Spleen (tissue), 11 donors: ENCODE data around the gene ATP5PO. TPM values are rescaled to one million over a fixed set of nuclear protein-coding genes. Genes with fewer than 3 reads are reported as not detected.

Experiments
- DNase-seq: peaks from one replicate; pipeline ENCODE4 v3.0.0-alpha.2; 2020
- H3K27ac ChIP-seq, 8 donors: fragments of 200-600 bp; sonication (generic) in 7 of 8; 1 replicate in 4 of 8; 2 replicates in 4 of 8; pipeline versions ENCODE4 v1.5.0 to v1.8.0; 2016 to 2021; ENCODE audit warnings: inconsistent platforms in 4 of 8, mild to moderate bottlenecking in 4 of 8, moderate library complexity in 1 of 8
- H3K27me3 ChIP-seq, 7 donors: fragments of 200-600 bp; sonication (generic) in 6 of 7; replicated peaks in 1 of 7; 1 replicate in 4 of 7; 2 replicates in 3 of 7; pipeline versions ENCODE4 v1.5.0 to v1.8.0; 2016 to 2021; ENCODE audit warnings: inconsistent platforms in 3 of 7, mild to moderate bottlenecking in 1 of 7
- H3K36me3 ChIP-seq, 6 donors: fragments of 200-600 bp; sonication (generic) in 5 of 6; 1 replicate in 4 of 6; 2 replicates in 2 of 6; pipeline versions ENCODE4 v1.5.0 to v1.8.0; 2016 to 2021; ENCODE audit warnings: inconsistent platforms in 2 of 6
- H3K4me1 ChIP-seq, 6 donors: fragments of 200-600 bp; sonication (generic) in 5 of 6; 1 replicate in 3 of 6; 2 replicates in 3 of 6; pipeline versions ENCODE4 v1.5.0 to v1.8.0; 2016 to 2021; ENCODE audit warnings: inconsistent platforms in 3 of 6
- H3K4me3 ChIP-seq, 8 donors: fragments of 200-600 bp; sonication (generic) in 7 of 8; 1 replicate in 4 of 8; 2 replicates in 4 of 8; pipeline versions ENCODE4 v1.5.0 to v1.8.0; 2016 to 2021; ENCODE audit warnings: inconsistent platforms in 4 of 8, mild to moderate bottlenecking in 4 of 8, moderate library complexity in 2 of 8
- H3K9me3 ChIP-seq, 8 donors: fragments of 200-600 bp; sonication (generic) in 7 of 8; 1 replicate in 4 of 8; 2 replicates in 4 of 8; pipeline versions ENCODE4 v1.5.0 to v1.8.0; 2016 to 2021; ENCODE audit warnings: inconsistent platforms in 4 of 8
- POLR2A ChIP-seq, 3 donors: fragments of 450-650 bp; IDR thresholded peaks; one replicate each; pipeline ENCODE4 v1.5.1; 2017; ENCODE audit warnings: antibody characterized with exemption in 3 of 3, mild to moderate bottlenecking in 1 of 3
- POLR2AphosphoS5 ChIP-seq, 3 donors: sonication (generic); formaldehyde crosslinking; IDR thresholded peaks; one replicate each; pipeline ENCODE4 v1.5.1; 2017; ENCODE audit warnings: antibody characterized with exemption in 3 of 3
- WGBS, 5 donors: extraction: QIAGEN DNeasy Blood & Tissue Kit in 3 of 5; methylation state at CpG; one replicate each; pipeline versions ENCODE4 v1.1.5 to v1.1.7; 2013 to 2018; 5-methylcytosine and 5-hydroxymethylcytosine counted together
- intact Hi-C: fragments of 100-400 bp; cut with DNase I; formaldehyde crosslinking; loops from one replicate; pipeline ENCODE4 v1.15.0; 2023; ENCODE audit warnings: low total_unique reads
- polyA plus RNA-seq, 3 donors: library from polyadenylated mRNA; stranded (reverse); fragments of 200-250 nt; gene quantifications; one replicate each; pipeline ENCODE4 v1.2.1, GENCODE V29; 2013
- total RNA-seq, 7 donors: library from RNA; depleted of rRNA in 3 of 7; stranded (reverse); fragments of >200 nt in 3 of 7; fragmentation: NEBNext Ultra II Directional in 4 of 7; extraction: Animal tissue kit (Norgen Biotek cat#: 25700) in 4 of 7; gene quantifications; one replicate each; pipeline versions ENCODE4 v1.1.0 to v1.2.1, GENCODE V29; 2016 to 2021
- TF ChIP-seq, protein P1 (sequence below), 11 experiments: fragments of 200-600 bp in 7 of 11; fragments of 450-650 bp in 4 of 11; sonication (generic) in 4 of 11; IDR thresholded peaks in 8 of 11; conservative IDR thresholded peaks in 3 of 11; 1 replicate in 7 of 11; 2 replicates in 4 of 11; pipeline versions ENCODE4 v1.4.0 to v1.8.0; 2016 to 2021; ENCODE audit warnings: antibody characterized with exemption in 11 of 11, inconsistent platforms in 4 of 11, mild to moderate bottlenecking in 1 of 11
- donor health status: healthy with polysubstance abuse.
- donor health status: DM: no; HTN: no; CAD: no; lungs with moderate emphysema.
- donor health status: DM: no; HTN: no; CAD: no.
- donor health status: Bipolar disorder and iron deficiency.
- donor health status: healthy.
- donor health status: DM: no; HTN: no; CAD: no.
- donor health status: DM: yes; HTN: yes; CAD: no.

ATP5PO gene
- total and polyA plus RNA-seq, 10 donors, result 97.6 to 286 (median 127) TPM

DNA sequence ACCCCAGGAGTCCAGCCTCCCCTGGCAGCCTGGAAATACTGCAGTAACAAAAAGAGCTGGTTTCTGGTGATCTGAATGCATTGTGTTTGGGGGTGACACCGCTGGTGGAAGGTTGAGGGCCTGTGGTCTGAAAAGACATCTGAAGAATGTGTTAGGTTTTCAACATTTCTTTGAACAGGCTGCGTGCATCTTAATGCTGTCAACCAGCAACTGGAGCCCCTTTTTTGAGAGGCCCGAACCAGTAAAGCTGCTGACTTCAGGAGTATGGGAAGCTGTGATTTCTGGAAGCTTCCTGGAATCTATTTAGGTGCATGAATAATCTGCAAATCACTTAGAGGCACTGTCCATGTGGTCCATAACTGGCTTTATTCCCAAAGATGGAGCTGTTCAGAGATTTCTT, 17.0 kb downstream of the ATP5PO start:
- WGBS, 5 donors, result 87 to 91% (median 90%) methylated on average over 3 of the region's 3 CpGs
- H3K9me3 ChIP-seq, result no peaks in the 10 kb centered on the region
- peaks cover 0 to 14% (median 8%) of the 10 kb centered on the region in 6 donors for H3K4me1 ChIP-seq
- no peak overlapping the region for H3K27ac ChIP-seq
- H3K27me3 ChIP-seq, result peaks cover 0 to 4% (median 0%) of the 10 kb centered on the region in 7 donors
- TF ChIP-seq, protein P1, sequence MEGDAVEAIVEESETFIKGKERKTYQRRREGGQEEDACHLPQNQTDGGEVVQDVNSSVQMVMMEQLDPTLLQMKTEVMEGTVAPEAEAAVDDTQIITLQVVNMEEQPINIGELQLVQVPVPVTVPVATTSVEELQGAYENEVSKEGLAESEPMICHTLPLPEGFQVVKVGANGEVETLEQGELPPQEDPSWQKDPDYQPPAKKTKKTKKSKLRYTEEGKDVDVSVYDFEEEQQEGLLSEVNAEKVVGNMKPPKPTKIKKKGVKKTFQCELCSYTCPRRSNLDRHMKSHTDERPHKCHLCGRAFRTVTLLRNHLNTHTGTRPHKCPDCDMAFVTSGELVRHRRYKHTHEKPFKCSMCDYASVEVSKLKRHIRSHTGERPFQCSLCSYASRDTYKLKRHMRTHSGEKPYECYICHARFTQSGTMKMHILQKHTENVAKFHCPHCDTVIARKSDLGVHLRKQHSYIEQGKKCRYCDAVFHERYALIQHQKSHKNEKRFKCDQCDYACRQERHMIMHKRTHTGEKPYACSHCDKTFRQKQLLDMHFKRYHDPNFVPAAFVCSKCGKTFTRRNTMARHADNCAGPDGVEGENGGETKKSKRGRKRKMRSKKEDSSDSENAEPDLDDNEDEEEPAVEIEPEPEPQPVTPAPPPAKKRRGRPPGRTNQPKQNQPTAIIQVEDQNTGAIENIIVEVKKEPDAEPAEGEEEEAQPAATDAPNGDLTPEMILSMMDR (IDR thresholded peaks at IDR 0.05 in 8 of 11, conservative IDR thresholded peaks at IDR 0.05 in 3 of 11), result no peak
- TF ChIP-seq POLR2A (IDR thresholded peaks at IDR 0.05) (no peak), POLR2AphosphoS5 (IDR thresholded peaks at IDR 0.05) (no peak)
- intact Hi-C loops, result no loop called here
- DNase-seq, result no peak
- no peak overlapping the region for H3K4me3 ChIP-seq
- peaks cover 0 to 39% (median 21%) of the 10 kb centered on the region in 6 donors for H3K36me3 ChIP-seq

GRCh38 chr21:33897739-33898138, 17.9 kb downstream of the ATP5PO start:
- H3K27ac ChIP-seq, result no peak overlapping the region
- H3K36me3 ChIP-seq, result peaks cover 0 to 31% (median 13%) of the 10 kb centered on the region in 6 donors
- DNase-seq, result no peak
- no peak overlapping the region for H3K4me3 ChIP-seq
- peaks cover 0 to 4% (median 0%) of the 10 kb centered on the region in 7 donors for H3K27me3 ChIP-seq
- WGBS, 5 donors, result 82 to 88% (median 83%) methylated on average over 3 of the region's 3 CpGs
- intact Hi-C loops, result no loop called here
- H3K4me1 ChIP-seq, result peaks cover 0 to 14% (median 8%) of the 10 kb centered on the region in 6 donors
- H3K9me3 ChIP-seq, result no peaks in the 10 kb centered on the region
- TF ChIP-seq POLR2AphosphoS5 (IDR thresholded peaks at IDR 0.05) (no peak), POLR2A (IDR thresholded peaks at IDR 0.05) (no peak)
- TF ChIP-seq, protein P1 (IDR thresholded peaks at IDR 0.05 in 8 of 11, conservative IDR thresholded peaks at IDR 0.05 in 3 of 11), result no peak

- peaks cover 0 to 14% (median 8%) of the 10 kb centered on the region in 6 donors for H3K4me1 ChIP-seq
- 86 to 93% (median 90%) methylated on average over 5 of the region's 5 CpGs for WGBS, 5 donors
- peaks cover 0 to 4% (median 0%) of the 10 kb centered on the region in 7 donors for H3K27me3 ChIP-seq
- H3K4me3 ChIP-seq, result no peak overlapping the region
- intact Hi-C loops, result no loop called here
- H3K36me3 ChIP-seq, result peaks cover 0 to 25% (median 7%) of the 10 kb centered on the region in 6 donors
- no peak overlapping the region for H3K27ac ChIP-seq
- TF ChIP-seq, protein P1 (IDR thresholded peaks at IDR 0.05 in 8 of 11, conservative IDR thresholded peaks at IDR 0.05 in 3 of 11), result no peak
- TF ChIP-seq POLR2A (IDR thresholded peaks at IDR 0.05), result no peak
- no peak for TF ChIP-seq POLR2AphosphoS5 (IDR thresholded peaks at IDR 0.05)
- no peak for DNase-seq
- no peaks in the 10 kb centered on the region for H3K9me3 ChIP-seq
Measured at GRCh38 chr21:33897098-33897497, 18.5 kb downstream of the ATP5PO start.

GRCh38 chr21:33896691-33897090, 18.9 kb downstream of the ATP5PO start:
- no peak overlapping the region for H3K27ac ChIP-seq
- 46 to 84% (median 60%) methylated on average over 6 of the region's 6 CpGs for WGBS, 5 donors
- no peak overlapping the region for H3K4me3 ChIP-seq
- DNase-seq, result no peak
- TF ChIP-seq, protein P1 (IDR thresholded peaks at IDR 0.05 in 8 of 11, conservative IDR thresholded peaks at IDR 0.05 in 3 of 11), result no peak
- TF ChIP-seq POLR2AphosphoS5 (IDR thresholded peaks at IDR 0.05) (no peak), POLR2A (IDR thresholded peaks at IDR 0.05) (no peak)
- H3K27me3 ChIP-seq, result peaks cover 0 to 4% (median 0%) of the 10 kb centered on the region in 7 donors
- H3K36me3 ChIP-seq, result peaks cover 0 to 20% (median 3%) of the 10 kb centered on the region in 6 donors
- intact Hi-C loops, result no loop called here
- H3K4me1 ChIP-seq, result peaks cover 0 to 14% (median 8%) of the 10 kb centered on the region in 6 donors
- no peaks in the 10 kb centered on the region for H3K9me3 ChIP-seq
